NCI-H1417 treated with DMSO at 0.1 percent for 48 hours (cell line): ENCODE data around the gene NATD1.

Experiments used
- DNase-seq: peaks from one replicate; lab custom pipeline; 2025; lab: John Stamatoyannopoulos, UW

Gene NATD1

DNA sequence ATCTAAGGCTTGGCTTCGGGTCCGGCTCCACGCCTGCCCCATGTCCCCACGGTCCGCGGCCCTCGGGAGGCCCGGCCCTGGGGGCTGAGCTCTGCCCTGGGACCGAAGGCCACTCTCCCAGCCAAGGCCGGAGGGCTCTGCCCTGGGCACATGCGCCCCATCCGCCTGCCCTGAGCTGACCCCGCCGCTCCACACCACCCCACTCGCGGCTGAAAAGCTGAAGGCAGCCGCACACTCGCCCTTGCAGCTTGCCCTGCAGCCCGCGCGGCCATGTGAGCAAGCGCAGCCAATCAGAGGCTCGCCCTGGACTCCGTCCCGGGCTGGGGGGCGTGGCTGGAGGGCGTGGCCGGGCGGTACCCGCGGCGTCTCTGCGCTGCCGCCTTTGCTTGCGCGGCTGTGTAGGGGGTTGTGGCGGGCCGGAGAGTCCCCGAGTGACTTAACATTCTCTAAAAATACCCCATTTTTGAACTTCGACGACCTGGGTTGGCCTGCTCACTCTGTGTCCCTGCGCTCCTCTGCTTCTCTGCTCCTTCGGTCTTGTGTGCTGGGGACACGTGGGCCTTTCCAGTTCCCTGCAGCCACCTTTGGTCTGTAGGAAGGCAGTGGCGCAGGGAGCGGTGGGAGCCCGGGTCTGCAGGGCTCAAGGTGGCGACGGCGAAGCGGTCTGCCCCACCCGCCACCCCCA is 22.5 kb upstream of the NATD1 start:
- DNase-seq = peak; percentile 29

DNA sequence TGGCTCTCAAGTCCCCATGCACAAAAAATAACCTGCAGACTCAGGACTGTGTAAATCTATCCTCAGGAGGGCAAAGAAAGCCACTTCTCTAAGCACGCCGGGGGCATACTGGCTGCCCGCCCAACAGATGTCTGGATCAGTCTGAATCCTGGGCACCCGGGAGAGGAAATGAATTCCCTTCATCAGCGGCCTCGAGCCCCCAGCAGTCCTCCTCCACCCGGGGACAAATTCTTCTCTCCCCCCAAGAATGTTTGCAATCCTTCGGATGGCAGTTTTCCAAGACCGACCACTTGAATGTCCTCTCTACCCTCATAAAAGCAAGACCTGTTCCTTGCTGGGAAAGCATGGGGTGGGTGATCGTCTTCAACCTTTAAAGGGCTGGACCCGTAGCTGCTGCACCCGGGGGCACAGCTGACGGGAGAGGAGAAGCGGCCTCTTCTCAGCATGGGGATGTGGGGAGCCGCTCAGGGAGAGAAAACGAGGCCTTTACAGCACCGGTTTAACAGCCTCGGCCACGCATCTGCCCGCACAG is 21.9 kb upstream of the NATD1 start:
- DNase-seq = no peak

DNA sequence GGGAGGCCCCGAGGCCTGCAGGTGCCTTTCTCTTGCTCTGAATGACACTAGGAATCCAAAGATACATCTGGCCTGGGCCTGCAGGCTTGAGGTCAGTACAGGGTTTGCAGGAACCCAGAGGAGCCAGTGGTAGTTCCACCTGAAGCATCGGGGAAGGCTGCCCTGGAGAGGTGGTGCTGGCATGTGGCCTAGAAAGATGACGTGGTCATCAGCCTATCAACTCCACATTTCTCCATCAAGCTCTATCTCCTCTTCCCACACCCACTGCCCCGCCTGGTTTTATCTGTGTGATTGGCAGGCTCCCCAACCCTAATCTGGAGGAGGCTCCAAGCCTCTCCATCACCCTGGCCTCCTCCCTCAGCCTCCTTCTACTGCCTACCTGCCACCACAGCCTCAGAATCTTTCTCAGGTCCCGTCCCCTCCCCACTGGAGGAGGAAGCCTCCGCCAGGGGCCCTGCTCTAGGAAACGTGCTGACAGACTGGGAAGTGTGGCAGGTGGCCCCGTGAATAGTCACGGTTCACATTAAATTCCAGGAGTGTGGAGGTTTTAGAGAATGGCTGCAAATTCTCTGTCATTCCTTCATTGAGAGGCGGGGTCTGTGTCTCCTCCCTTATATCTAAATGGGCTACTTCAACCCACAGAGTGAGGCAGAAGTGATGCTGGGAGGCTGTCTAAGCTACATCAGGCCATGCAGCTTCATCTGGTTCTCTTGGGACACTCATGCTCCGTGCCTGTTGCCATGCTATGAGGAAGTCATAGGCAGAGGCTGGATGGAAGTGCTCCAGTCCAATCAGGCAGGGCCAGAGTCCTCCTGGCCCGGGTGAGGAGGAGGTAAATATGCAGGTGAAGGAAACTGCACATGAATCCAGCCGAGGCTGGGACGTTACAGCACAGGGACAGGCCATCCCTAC is 19.9 kb upstream of the NATD1 start:
- DNase-seq = no peak

DNA sequence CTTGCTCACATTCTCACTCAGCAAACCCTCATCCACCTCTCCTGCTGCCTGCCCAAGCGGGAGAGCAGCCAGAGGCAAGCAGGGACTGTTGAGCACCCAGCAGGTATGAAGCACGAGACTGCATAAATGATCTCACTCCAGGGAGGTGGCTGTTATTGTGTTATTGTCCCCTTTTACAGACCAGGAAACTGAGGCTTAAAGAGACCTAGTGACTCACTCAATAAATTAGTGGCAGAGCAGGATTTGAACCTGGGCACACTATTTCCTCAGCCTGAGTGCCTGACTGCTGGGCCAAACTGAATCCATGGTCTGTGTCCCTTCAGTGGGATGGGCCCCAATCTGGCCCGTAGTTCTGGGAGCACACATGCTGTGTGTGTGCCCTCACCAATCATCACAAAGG is 19.0 kb upstream of the NATD1 start:
- no peak for DNase-seq

DNA sequence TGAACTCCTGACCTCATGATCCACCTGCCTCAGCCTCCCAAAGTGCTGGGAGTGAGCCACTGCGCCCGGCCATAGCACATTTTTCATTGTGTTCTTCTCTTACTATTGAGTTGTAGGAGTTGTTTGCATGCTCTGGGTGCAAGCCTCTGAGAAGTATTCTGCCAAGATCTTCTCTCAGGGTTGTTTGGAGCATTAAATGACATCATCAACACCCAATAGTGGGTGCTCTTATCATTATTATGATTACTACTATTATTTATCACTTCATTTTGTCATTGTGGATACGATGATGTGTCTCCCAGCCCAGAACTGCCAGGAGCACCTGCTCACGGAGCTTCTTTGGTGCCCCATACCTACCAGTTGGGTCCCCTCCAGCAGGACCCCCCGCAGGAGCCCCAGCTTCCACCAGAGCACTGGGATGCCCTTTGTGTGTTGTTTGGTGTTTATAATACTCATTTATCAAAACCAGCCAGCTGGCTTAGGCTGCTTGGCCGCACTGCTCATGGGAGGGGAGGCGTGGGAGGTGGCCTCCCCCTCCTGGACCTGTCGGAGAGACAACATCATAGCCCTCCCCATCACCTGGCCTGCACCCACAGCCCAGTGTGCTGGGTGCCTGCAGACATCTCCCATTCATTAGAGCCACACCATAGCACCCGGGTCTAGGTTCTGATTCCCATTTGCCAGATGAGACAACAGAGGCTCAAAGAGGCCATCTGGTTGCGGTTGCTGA is 18.4 kb upstream of the NATD1 start:
- DNase-seq = no peak

DNA sequence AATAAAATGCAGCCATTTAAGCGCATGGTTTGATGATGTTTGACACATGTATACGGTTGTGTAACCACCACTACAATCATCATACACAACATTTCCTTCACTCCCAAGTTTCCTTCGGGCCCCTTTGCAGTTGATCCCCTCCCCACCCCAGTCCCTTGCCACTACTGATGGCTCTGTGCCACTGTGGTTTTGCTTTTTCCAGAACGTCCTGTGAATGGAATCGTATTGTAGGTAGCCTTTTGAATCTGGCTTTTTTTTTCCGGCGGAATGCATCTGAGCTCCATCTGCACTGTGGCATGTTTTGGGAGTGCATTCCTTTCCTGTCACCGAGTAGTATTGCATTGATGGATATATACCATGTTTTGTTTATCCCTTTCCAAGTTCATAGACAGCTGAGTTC is 16.2 kb upstream of the NATD1 start:
- DNase-seq = no peak

DNA sequence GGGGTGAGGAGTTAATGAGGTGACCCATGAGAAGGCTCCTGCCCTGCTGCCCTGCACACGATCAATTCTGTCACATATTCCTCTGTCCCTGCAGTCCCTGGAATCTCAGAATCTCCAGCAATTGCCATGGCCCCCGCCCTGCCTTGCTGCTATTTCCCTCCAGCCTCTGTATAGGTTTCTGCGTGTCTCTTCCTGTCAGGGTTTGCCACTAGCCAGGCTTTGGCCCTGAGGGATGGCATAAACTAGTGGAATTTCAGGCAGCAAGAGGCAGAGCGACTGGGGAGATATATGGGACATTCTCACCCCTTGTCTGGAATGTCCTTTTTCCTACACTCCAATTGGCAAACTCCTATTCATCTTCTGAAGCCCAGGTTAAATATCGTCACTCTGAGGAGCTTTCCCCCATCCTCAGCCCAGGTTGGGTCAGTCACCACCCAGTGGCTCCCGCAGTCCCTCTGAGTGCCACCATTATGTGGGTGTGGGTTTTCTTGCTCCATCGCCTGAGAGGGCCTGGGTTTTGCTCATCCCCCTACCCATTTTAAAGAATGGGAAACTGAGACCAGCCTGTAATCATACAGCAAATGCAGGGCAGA is 15.5 kb upstream of the NATD1 start:
- DNase-seq = no peak

DNA sequence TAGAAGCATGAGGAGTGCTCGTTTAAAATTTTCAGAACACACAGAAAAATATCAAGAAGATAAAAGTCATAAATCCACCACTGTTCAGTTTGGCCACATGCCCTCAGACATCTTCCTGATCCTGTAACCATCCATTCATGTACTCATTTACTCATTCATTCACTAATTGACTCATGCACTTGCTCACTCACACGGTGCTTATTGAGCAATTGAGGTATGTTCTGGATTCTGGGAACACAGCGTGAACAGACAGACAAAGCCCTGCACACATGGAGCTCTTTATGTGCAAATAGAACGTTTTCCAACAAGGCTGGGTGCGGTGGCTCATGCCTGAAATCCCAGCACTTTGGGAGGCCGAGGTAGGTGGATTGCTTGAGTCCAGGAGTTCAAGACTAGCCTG is 10.2 kb upstream of the NATD1 start:
- no peak for DNase-seq

DNA sequence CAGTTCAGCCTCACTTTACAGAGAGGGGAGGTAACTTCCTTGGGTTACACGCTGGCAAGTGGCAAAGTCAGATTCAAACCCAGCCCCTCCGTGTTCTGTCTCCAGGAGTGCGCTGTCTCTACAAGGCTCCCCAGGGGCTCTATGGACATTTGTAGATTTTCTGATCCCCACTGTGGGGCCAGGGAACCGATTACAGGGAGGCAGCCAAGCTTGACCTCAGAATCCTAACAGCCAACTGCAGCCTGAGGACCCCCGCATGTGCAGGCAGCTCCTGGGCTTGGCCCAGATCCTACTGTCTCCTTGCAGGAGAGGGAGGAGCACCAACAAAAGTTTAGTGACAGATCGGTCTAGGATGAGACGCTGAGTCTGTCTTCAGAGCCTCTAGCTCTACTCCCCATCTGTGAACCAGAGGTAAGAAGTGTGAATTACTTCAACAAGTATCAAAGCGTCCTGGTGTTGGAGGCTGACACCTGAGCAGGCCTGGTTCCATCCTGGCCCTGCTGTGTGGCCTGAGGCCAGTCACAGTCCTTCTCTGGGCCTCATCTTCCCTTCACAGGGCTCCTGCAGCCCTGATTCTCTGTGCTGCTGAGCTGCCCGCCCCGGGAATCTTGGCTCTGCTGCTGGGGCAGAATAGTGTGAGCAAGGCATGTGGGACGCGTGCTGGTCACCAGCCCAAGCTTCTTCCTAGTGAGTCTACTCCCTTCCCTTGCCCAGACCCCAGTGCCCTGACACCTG is 9.2 kb upstream of the NATD1 start:
- no peak for DNase-seq

DNA sequence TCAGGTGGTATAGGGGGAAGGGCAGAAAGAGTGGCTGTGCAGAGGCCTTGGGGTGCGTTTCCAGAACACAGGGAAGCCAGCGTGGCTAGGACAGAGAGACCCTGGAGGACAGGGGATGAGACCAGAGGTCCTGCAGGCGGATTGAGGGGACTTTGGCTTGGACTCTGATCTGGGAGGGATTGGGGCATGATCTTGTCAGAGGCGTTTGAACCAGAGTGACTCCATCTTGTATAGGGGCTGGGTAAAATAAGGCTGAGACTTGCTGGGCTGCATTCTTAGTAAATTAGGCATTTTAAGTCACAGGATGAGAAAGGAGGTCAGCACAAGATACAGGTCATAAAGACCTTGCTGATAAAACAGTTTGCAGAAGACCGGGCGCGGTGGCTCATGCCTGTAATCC is 5.4 kb upstream of the NATD1 start:
- DNase-seq = no peak

DNA sequence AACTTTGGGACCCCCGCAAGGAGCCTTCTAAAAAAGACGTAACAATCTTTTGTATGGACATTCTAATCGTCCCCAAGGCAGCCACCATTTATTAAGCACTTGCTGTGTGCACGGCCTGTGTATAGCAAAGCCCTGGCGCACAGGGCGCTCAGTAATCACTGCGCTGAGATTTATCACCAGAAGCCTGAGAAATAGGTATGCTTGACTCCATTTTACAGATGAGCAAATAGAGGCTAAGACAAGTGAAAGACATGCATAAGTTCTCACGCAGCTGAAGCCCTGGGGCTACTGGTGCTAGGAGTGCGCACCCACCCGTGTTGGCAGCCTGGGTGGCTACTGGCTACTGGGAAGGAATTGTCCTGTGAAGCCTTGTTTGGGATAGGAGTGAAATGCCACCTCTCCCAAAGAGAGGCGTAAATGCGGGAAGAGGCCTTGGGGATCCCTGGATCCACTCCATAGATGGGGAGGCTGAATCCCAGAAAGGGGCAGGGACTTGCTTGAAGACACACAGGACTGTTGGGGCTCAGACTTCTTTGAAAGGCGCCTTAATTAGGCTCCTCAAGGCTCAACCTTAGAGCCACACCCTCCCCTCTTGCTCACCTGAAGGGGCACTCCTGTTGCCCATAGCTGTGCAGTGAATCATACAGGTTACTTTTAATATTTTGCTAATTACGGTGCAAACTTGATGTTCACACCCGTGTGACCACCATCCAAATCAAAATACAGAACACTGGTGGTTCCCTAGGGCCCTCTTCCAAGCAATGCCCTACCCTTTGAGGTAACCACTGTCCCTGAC is 634 bp upstream of the NATD1 start:
- no peak for DNase-seq

DNA sequence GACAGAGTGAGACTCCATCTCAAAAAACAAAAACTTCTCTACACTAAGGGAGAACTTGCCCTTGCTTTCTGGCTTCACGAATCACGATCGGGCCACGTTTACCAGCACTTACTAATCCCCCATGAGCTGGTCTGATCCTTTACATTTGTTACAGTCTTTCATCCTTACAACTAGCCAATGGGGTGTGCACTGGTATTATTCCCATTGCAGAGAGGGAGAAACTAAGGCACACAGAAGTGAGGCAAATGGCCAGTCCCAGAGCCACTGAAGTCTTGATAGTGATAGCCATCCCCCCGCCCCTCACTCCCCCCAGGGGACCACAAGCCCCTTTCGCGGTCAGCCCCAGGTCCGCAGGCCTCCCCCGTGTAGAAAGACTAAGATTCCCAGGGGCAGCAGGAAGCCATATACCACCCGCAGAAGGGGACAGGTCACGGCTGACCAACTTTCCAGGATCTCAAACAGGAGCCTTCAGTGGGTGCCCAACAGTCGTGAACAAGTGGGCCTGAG is 868 bp downstream of the NATD1 start:
- DNase-seq = no peak

DNA sequence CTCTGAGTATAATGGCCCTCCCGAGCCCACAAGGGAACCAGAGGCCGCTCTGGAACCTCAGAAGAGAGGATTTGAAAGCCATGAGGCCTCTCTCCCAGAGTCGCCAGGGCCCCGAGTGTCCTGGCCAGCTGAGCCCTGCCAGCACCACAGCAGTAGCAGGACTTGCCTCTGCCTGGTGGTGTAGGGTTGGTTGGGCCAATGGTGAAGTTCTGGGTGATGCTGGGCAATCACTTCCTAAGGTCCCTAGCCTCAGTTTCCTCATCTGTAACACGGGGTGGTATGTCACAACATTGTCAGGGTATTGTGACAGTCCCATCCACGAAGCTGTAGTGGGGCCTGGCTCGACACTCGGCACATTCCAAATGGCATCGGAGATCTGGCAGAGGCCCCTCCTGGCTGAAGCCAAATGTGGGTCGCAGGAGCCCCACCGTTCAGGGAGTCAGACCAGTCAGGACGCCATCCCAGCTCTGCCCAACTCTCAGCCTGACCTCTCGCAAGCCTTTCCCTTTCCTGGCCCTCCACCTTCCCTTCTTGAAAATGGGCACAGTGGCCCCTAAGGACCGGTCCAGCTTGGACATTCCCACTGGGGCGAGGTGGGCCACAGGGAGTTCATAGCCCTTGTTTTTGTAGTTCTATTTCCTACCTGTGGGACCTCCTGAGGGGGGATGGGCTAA is 1.7 kb downstream of the NATD1 start:
- no peak for DNase-seq

DNA sequence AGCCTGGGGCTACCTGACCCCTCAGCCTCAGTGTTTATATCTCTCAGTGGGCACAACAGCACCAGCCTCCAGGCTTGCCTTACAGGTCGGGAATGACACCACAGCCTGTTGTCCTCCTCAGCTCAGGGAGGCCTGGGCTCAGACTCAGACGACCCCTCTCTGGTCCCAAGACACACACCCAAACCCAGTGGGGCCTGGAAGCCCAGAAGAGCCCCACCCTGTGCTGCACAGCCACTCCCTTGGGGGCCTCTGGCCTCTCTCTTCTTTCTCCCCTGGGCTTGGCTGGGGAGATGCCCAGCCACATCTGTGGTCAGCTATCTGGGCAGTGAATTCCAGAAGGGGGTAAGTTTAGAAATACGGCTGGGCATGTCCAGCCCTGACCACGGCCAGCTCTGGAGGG is 2.4 kb downstream of the NATD1 start:
- no peak for DNase-seq

DNA sequence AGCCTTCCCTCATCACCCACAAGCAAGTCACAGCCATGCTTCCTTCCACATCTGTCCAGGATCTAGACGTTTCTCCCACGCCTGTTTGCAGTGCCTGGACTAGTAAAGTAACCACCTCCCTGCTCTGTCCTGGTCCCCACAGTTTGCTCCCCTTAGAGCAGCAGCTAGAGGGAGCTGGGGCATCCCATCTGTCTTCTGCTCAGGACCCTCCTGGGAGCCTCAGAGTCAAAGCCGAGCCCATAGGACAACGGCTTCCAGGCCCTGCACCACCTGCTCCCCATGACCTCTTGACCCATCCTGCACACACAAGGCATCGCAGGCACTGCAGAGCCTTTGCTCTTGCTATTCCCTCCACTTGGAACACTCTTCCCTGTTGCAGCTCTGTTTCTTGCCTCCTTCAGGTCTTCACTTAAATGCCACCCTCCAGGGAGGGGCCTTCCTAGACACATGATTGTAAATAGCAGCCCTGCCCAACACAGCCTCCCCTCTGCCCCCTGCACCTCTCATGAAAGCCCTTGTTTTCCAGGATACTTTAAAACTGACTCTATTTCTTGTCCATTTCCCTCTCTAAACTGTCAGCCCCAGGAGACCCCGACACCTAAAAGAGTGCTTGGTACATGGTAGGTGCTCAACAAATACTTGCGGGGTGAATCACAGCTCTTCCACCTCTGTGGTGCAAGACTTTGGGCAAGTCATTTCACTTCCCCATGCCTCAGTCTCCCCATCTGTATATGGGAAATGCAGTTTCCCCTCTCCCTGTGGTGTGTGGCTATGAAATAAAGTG is 3.1 kb downstream of the NATD1 start:
- DNase-seq = no peak

DNA sequence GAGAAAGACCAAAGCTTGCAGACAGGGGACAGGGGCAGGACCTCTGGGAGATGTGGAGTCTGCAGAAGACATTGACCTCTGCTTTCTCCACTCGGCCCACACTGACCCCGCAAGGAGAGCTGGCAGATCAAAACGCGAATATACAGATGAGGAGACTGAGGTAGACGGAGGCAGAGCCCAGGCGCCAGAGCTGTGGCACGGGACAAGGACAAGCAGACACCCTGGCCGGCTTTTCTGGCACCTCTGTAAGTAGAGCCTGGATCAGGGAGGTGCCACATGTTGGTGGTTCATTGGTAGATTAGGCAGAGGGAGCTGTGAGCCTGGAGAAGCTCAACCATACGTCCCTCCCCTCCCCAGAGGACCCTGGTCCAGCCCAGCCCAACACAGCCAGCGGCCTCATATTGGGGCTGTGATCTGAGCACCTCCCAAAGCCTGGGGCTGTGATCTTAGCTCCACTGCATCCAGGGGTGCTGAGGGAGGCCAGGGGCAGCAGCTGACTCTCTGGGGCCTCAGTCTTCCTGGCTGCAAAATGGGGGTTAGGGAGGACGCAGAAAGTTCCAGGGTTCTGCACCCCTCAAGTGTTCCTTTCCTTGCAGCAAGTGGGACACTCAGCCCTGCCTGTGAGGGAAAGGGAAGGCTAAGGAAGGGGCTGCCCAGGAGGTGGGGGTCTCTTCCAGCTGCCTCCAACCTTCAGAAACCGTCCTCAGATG is 4.0 kb downstream of the NATD1 start:
- DNase-seq = no peak

DNA sequence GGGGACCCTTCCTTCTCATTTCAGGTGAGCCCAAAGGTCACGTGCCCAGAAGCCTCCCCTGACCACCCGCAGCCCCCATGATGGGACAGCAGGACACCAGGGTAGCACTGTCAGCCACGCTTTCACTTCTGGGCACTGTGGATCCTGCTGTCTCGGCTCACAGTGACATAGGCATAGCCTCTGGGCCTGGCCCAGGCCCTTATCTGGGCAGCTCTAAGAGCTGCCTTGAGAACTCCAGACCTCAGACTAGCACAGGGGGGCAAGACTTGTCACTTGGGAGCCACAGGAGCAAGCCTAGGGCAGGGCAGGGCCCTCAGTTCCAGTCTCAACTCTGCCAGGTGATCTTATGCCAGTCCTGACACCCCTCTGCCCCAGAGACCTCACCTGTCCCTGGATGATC is 4.7 kb downstream of the NATD1 start:
- DNase-seq = no peak

DNA sequence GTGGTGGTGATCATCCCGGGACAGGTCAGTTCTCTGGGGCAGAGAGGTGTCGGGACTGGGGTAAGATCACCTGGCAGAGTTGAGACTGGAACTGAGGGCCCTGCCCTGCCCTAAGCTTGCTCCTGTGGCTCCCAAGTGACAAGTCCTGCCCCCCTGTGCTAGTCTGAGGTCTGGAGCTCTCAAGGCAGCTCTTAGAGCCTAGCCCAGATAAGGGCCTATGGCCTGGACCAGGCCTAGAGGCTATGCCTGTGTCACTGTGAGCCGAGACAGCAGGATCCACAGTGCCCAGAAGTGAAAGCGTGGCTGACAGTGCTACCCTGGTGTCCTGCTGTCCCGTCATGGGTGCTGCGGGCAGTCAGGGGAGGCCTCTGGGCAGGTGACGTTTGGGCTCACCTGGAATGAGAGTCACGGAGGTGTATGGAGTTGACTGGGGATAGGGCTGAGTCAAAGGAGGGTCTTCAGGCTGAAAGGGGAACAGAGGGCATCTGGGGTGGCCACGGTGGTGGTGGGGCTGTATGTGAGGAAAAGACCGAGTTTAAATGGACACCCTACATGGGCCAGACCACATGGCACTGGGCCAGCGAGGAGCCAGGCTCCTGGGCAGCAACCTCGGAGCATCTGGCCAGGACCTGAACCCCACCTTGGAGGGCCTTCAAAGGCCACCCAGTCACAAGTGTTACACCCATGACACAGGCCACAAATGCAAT is 5.5 kb downstream of the NATD1 start:
- no peak for DNase-seq
